D721Med (cell line): ENCODE data around the gene SDCCAG8.

ENCODE experiments used
- DNase-seq: peaks from one replicate; pipeline ENCODE4 v3.0.0; 2011; ENCODE audit warnings: low spot score; ENCODE audit not compliant: insufficient read length
- FAIRE-seq: peaks from 2 replicates; lab custom pipeline; 2011; peaks lifted over from hg19 to GRCh38; lab: Jason Lieb, UNC
- TF ChIP-seq, protein P1 (sequence below): IDR thresholded peaks from 2 replicates; pipeline ENCODE4 v1.5.1; 2012; ENCODE audit warnings: mild to moderate bottlenecking, control low read depth; ENCODE audit not compliant: insufficient read depth; ENCODE audit errors: missing control alignments

SDCCAG8 gene

DNA sequence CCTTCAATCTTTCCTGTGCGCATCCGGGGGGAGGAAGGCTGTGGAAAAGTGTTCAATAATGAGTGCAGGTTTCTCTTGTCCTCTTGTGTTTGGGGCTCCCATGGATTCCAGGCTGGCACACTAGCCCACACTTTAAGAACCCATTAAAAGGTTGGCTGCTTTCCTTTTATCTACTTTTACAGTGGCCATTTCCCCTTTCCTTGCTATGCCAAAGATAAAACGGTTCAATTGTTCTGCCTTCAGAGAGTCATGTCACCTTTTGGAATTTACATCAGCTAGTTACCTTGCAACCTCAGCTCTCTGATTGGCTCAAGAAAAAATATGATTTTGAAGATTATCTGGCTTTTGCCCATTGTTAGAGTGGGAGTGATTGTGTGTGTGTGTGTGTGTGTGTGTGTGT, 182.3 kb downstream of the SDCCAG8 start:
- TF ChIP-seq, protein P1, sequence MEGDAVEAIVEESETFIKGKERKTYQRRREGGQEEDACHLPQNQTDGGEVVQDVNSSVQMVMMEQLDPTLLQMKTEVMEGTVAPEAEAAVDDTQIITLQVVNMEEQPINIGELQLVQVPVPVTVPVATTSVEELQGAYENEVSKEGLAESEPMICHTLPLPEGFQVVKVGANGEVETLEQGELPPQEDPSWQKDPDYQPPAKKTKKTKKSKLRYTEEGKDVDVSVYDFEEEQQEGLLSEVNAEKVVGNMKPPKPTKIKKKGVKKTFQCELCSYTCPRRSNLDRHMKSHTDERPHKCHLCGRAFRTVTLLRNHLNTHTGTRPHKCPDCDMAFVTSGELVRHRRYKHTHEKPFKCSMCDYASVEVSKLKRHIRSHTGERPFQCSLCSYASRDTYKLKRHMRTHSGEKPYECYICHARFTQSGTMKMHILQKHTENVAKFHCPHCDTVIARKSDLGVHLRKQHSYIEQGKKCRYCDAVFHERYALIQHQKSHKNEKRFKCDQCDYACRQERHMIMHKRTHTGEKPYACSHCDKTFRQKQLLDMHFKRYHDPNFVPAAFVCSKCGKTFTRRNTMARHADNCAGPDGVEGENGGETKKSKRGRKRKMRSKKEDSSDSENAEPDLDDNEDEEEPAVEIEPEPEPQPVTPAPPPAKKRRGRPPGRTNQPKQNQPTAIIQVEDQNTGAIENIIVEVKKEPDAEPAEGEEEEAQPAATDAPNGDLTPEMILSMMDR: no peak
- no peak for DNase-seq
- no peak for FAIRE-seq

DNA sequence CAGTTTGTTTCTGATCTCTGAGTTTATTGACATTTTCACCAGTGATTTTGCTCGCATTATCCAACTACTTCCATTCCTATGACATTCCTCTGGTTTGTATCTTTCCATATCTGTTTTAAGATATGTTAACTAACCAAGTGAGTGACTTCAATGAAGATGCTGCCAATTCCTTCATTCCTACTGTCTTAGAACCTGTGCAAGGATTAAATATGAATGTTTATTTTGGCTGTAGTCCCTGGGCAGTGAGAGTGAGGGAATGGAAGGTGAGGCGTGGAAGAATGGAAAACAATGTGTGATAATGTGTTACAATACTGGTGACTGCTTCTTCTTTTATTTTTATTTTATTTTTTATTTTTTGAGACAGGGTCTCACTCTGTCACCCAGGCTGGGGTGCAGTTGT, 183.0 kb downstream of the SDCCAG8 start:
- DNase-seq (no peak), FAIRE-seq (no peak)
- TF ChIP-seq, protein P1: no peak

DNA sequence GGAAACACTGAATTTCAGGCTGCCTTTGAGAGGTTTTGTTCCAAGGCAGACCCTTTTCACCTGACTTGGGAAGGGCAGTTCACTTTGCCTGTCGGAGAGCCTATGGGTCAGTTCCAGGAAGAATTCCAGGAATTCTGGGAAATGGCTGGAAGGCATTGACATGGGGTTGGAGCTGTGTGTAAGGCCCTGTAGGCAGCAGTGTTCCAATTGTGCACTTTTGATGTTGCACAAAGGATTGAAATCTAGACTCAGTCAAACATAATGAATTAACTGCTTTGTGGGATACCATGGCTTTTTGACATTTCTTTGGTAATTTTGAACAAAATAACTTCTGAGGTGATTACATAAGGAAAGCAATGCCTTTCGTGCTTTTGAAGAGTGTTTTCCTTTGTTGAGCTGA, 184.6 kb downstream of the SDCCAG8 start:
- no peak for FAIRE-seq

DNA sequence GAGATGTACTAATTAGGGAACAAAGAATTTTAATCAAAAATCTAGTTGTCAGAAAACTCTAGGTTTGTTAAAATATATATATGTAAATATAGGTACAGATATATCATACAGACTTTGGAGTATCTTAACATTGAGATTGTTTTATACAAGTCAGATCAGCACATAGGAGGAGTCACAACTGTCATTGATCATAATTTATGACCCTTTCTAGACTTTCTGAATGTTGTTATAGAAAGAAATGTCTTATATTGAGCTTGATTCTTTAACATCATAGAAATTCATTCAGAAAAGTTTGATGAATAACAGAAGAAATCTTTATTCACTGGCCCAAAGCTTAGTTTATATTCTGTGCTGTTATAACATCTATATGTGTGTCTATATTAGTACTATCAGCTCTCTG, 185.8 kb downstream of the SDCCAG8 start:
- FAIRE-seq: peak; percentile 11
- DNase-seq: no peak
- TF ChIP-seq, protein P1: no peak

More for the DNA sequence above, 184.6 kb downstream of the SDCCAG8 start:
- TF ChIP-seq, protein P1: no peak
- no peak for DNase-seq

DNA sequence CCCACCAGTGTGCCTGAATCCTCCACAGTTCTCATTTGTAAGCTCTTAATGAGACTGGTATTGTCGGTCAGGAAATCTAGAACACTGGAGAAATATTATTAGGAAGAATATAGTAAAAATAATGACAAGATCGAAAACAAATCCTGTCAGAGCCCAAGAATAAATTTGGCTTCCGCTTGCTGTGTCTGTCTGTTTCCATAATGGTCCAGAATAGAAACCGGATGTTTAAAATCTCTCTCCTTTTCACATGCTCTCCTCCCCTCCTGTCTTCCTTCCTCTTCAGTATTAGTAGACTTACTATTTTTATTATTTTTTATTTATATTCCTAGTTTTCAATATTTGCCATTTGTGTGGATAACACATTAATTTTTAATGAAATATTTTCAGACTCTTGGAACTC, 187.7 kb downstream of the SDCCAG8 start:
- FAIRE-seq: no peak
- TF ChIP-seq, protein P1: no peak
- no peak for DNase-seq

DNA sequence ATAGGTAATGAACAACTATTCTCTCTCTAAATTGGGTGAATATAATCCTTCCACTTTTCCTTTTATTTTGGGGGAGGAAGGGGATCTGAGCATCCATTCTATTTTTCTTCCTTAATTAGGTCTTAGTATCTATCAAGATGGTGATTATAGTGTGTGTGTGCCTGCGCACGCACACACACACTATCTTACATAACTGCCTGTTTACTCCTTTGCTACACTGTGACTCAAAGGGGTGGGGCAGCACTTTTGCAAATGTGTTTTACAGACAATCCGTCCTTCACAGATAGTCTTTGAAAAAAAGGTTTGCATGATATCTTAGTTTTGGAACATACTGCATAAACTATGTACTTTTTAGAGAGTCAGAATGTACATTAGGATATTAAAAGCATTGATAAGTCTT, 191.5 kb downstream of the SDCCAG8 start:
- FAIRE-seq: no peak
- no peak for DNase-seq
- TF ChIP-seq, protein P1: no peak

DNA sequence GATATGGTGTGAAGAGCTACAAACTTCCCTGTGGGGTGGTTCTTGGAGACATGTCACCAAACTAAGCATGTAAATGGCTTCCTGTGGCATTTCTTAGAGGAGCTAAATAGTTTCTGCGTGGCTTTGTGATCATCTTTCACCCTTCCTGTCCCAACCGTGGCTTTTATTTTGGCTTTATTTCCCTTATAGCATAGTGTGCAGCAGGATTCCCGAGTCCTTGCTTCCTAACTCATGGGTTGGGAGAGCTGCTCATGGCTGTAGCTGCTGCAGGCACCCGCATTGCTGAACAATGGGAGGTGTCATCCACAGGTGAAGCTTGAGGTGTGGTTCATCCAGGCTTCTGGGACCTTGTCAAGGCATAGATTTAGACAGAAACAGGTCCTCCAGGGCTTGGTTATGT, 192.0 kb downstream of the SDCCAG8 start:
- FAIRE-seq: no peak
- TF ChIP-seq, protein P1: no peak
- DNase-seq: no peak
